ENCODE results near the gene KIZ. TPM values are rescaled to one million over a fixed set of nuclear protein-coding genes. Genes with fewer than 3 reads are reported as not detected.
"Not testable (repeated sequence)": the region's sequence is repeated elsewhere in the genome, so short reads cannot be mapped to it uniquely, and the experiment has no call there.

Gene KIZ
- total RNA-seq, 1 donor from 2014 or later = 22.9 TPM

GRCh38 chr20:21162631-21163030 lies 36.7 kb downstream of the KIZ start:
- intact Hi-C loops (cut with DNase I) = no loop called here
- DNase-seq (ENCODE audit: low spot score) = no peak

GRCh38 chr20:21166801-21167200 lies 40.9 kb downstream of the KIZ start:
- intact Hi-C loops (cut with DNase I) = no loop called here
- no peak for DNase-seq (ENCODE audit: low spot score)

- intact Hi-C loops (cut with DNase I) = no loop called here
- DNase-seq (ENCODE audit: low spot score) = no peak
These were observed 41.4 kb downstream of the KIZ start for GRCh38 chr20:21167261-21167660.

- DNase-seq (ENCODE audit: low spot score); intact Hi-C loops (cut with DNase I): not testable (repeated sequence)
These were observed 42.2 kb downstream of the KIZ start for GRCh38 chr20:21168061-21168460.

GRCh38 chr20:21172626-21173025 lies 46.7 kb downstream of the KIZ start:
- intact Hi-C loops (cut with DNase I) = no loop called here
- no peak for DNase-seq (ENCODE audit: low spot score)

- DNase-seq (ENCODE audit: low spot score) = no peak
- intact Hi-C loops (cut with DNase I) = no loop called here
These were observed 47.6 kb downstream of the KIZ start for GRCh38 chr20:21173485-21173884.

GRCh38 chr20:21174516-21175239 lies 48.8 kb downstream of the KIZ start:
- intact Hi-C loops (cut with DNase I) = no loop called here
- no peak for DNase-seq (ENCODE audit: low spot score)

- intact Hi-C loops (cut with DNase I) = no loop called here
- DNase-seq (ENCODE audit: low spot score) = no peak
These were observed 49.6 kb downstream of the KIZ start for GRCh38 chr20:21175433-21175832.

- intact Hi-C loops (cut with DNase I) = no loop called here
- DNase-seq (ENCODE audit: low spot score) = no peak
These were observed 51.9 kb downstream of the KIZ start for GRCh38 chr20:21177767-21178166.

GRCh38 chr20:21179757-21180156 lies 53.9 kb downstream of the KIZ start:
- intact Hi-C loops (cut with DNase I) = no loop called here
- DNase-seq (ENCODE audit: low spot score) = no peak

- intact Hi-C loops (cut with DNase I) = no loop called here
- no peak for DNase-seq (ENCODE audit: low spot score)
These were observed 54.4 kb downstream of the KIZ start for GRCh38 chr20:21180248-21180647.

GRCh38 chr20:21181028-21181427 lies 55.1 kb downstream of the KIZ start:
- intact Hi-C loops (cut with DNase I) = no loop called here
- no peak for DNase-seq (ENCODE audit: low spot score)

- DNase-seq (ENCODE audit: low spot score) = no peak
- intact Hi-C loops (cut with DNase I) = no loop called here
These were observed 57.1 kb downstream of the KIZ start for GRCh38 chr20:21182832-21183563.

- intact Hi-C loops (cut with DNase I) = no loop called here
- DNase-seq (ENCODE audit: low spot score) = no peak
These were observed 57.8 kb downstream of the KIZ start for GRCh38 chr20:21183722-21184121.

- no peak for DNase-seq (ENCODE audit: low spot score)
- intact Hi-C loops (cut with DNase I) = no loop called here
These were observed 58.9 kb downstream of the KIZ start for GRCh38 chr20:21184819-21185218.

GRCh38 chr20:21185849-21186248 lies 60.0 kb downstream of the KIZ start:
- intact Hi-C loops (cut with DNase I) = no loop called here
- DNase-seq (ENCODE audit: low spot score) = no peak

GRCh38 chr20:21189761-21190523 lies 64.1 kb downstream of the KIZ start:
- no peak for DNase-seq (ENCODE audit: low spot score)
- intact Hi-C loops (cut with DNase I) = no loop called here

GRCh38 chr20:21190869-21191268 lies 65.0 kb downstream of the KIZ start:
- intact Hi-C loops (cut with DNase I) = no loop called here
- DNase-seq (ENCODE audit: low spot score) = no peak

GRCh38 chr20:21191839-21192238 lies 66.0 kb downstream of the KIZ start:
- no peak for DNase-seq (ENCODE audit: low spot score)
- intact Hi-C loops (cut with DNase I) = no loop called here

GRCh38 chr20:21202259-21202658 lies 76.4 kb downstream of the KIZ start:
- intact Hi-C loops (cut with DNase I) = no loop called here
- no peak for DNase-seq (ENCODE audit: low spot score)

All from cardiac septum (tissue), 1 donor.